ENCODE data around the gene LRP4.
"Not testable (repeated sequence)": the region's sequence is repeated elsewhere in the genome, so short reads cannot be mapped to it uniquely, and the experiment has no call there.

GRCh38 chr11:46961886-46962285 is 43.5 kb upstream of the LRP4 start:
- not testable (repeated sequence) for TF ChIP-seq CTCF (IDR thresholded peaks at IDR 0.05; ENCODE audit: extremely low read depth in 1 of 2, insufficient read depth in 1 of 2, low read depth in 1 of 2, low read length in 2 of 2); POLR2A (IDR thresholded peaks at IDR 0.05; ENCODE audit: low read depth, low read length)
